ENCODE data around the gene GIT2.
A peak's percentile ranks its signal among the peaks of the same experiment; 100 is the strongest.

The GIT2 gene

GRCh38 chr12:109888179-109889020 lies 107.8 kb downstream of the GIT2 start:
- DNase-seq, result peak; percentile 68

GRCh38 chr12:109885616-109886015 lies 110.6 kb downstream of the GIT2 start:
- no peak for DNase-seq

GRCh38 chr12:109883461-109883860 lies 112.7 kb downstream of the GIT2 start:
- DNase-seq, result no peak

- no peak for DNase-seq
These were observed 114.4 kb downstream of the GIT2 start for GRCh38 chr12:109881752-109882151.

GRCh38 chr12:109880938-109881337 lies 115.2 kb downstream of the GIT2 start:
- no peak for DNase-seq

- DNase-seq, result peak; percentile 86
These were observed 115.9 kb downstream of the GIT2 start, which contains the start of gene GLTP for GRCh38 chr12:109880043-109880931. GLTP (minus strand) TSS chr12:109880541; CDS start chr12:109880374, 167 bp downstream.
